GM18951 (cell line): Measurements from ENCODE around the gene RERG.
"Not testable (repeated sequence)": the region's sequence is repeated elsewhere in the genome, so short reads cannot be mapped to it uniquely, and the experiment has no call there.

Experiments used
- POLR2A ChIP-seq: IDR thresholded peaks from 4 replicates; pipeline ENCODE4 v1.6.1; 2011; ENCODE audit warnings: mild to moderate bottlenecking; ENCODE audit not compliant: insufficient read length, insufficient read depth; ENCODE audit errors: extremely low read depth
- in situ Hi-C: fragments of 300-500 bp; cut with MboI; formaldehyde crosslinking; loops from one replicate; pipeline ENCODE4 v1.12.0; 2022; ENCODE audit warnings: low sequenced_read_pairs, mixed read lengths, inconsistent platforms; ENCODE audit not compliant: unreplicated experiment

RERG gene

GRCh38 chr12:15232959-15233358, 11.7 kb upstream of the RERG start:
- in situ Hi-C loops, result no loop called here
- TF ChIP-seq POLR2A, result no peak

GRCh38 chr12:15231493-15231892, 10.3 kb upstream of the RERG start:
- no peak for TF ChIP-seq POLR2A
- in situ Hi-C loops, result no loop called here

- no peak for TF ChIP-seq POLR2A
- in situ Hi-C loops, result no loop called here
Measured at GRCh38 chr12:15230751-15231150, 9.5 kb upstream of the RERG start.

- in situ Hi-C loops, result no loop called here
- TF ChIP-seq POLR2A, result no peak
Measured at GRCh38 chr12:15230137-15230536, 8.9 kb upstream of the RERG start.

- in situ Hi-C loops, result no loop called here
- TF ChIP-seq POLR2A, result no peak
Measured at GRCh38 chr12:15227004-15227679, 5.9 kb upstream of the RERG start.

GRCh38 chr12:15225863-15226218, 4.6 kb upstream of the RERG start:
- in situ Hi-C loops, result not testable (repeated sequence)

GRCh38 chr12:15225136-15225862, 4.1 kb upstream of the RERG start:
- in situ Hi-C loops, result no loop called here
- TF ChIP-seq POLR2A, result no peak

- in situ Hi-C loops, result no loop called here
Measured at GRCh38 chr12:15222219-15222618, 1.0 kb upstream of the RERG start.

GRCh38 chr12:15220451-15220850, 766 bp downstream of the RERG start:
- in situ Hi-C loops, result no loop called here
- TF ChIP-seq POLR2A, result no peak

More at GRCh38 chr12:15222219-15222618, 1.0 kb upstream of the RERG start:
- no peak for TF ChIP-seq POLR2A

GRCh38 chr12:15218794-15219193, 2.4 kb downstream of the RERG start:
- no peak for TF ChIP-seq POLR2A
- in situ Hi-C loops, result no loop called here

- no peak for TF ChIP-seq POLR2A
- in situ Hi-C loops, result no loop called here
Measured at GRCh38 chr12:15216036-15216889, 5.0 kb downstream of the RERG start.

- TF ChIP-seq POLR2A, result no peak
- in situ Hi-C loops, result no loop called here
Measured at GRCh38 chr12:15214851-15215601, 6.2 kb downstream of the RERG start.

GRCh38 chr12:15212930-15213329, 8.3 kb downstream of the RERG start:
- no peak for TF ChIP-seq POLR2A
- in situ Hi-C loops, result no loop called here
